NT2/D1 (cell line): Measurements from ENCODE around the gene GPR26.

Experiments
- DNase-seq: peaks from one replicate; pipeline ENCODE4 v3.0.0-alpha.2; 2011; ENCODE audit warnings: low read depth, low spot score
- H3K27me3 ChIP-seq: 2 replicates; pipeline ENCODE4 v1.6.0; 2011; ENCODE audit warnings: mild to moderate bottlenecking; ENCODE audit not compliant: insufficient read length, insufficient read depth
- H3K36me3 ChIP-seq: 2 replicates; pipeline ENCODE4 v1.6.1; 2011; ENCODE audit warnings: mild to moderate bottlenecking, low read length, mixed read lengths; ENCODE audit not compliant: insufficient read depth, insufficient read length
- H3K4me1 ChIP-seq: 2 replicates; pipeline ENCODE4 v1.5.1; 2011; ENCODE audit not compliant: insufficient read depth, insufficient read length
- H3K4me3 ChIP-seq: 2 replicates; pipeline ENCODE4 v1.5.1; 2011; ENCODE audit warnings: low read depth; ENCODE audit not compliant: insufficient read length
- H3K9ac ChIP-seq: 2 replicates; pipeline ENCODE4 v1.6.0; 2011; ENCODE audit warnings: low read depth; ENCODE audit not compliant: insufficient read length
- H3K9me3 ChIP-seq: 2 replicates; pipeline ENCODE4 v1.5.1; 2011; ENCODE audit warnings: mild to moderate bottlenecking, low read length; ENCODE audit not compliant: insufficient read depth
- SUZ12 ChIP-seq: IDR thresholded peaks from 2 replicates; pipeline ENCODE4 v1.6.1; 2011; ENCODE audit not compliant: insufficient read length, insufficient read depth; ENCODE audit errors: extremely low read depth
- YY1 ChIP-seq: IDR thresholded peaks from 2 replicates; pipeline ENCODE4 v1.6.1; 2011; ENCODE audit not compliant: insufficient read length, insufficient read depth
- ZNF274 ChIP-seq: IDR thresholded peaks from 2 replicates; pipeline ENCODE4 v1.6.1; 2011; ENCODE audit warnings: mild to moderate bottlenecking, low read depth, low read length

GPR26 gene

GRCh38 chr10:123666318-123667236, at the start of gene GPR26:
TSS of gene GPR26 (plus strand) at chr10:123666355. CDS start at chr10:123666408, 53 bp downstream.
- Histone ChIP-seq H3K9me3 (no peaks in the 10 kb centered on the region), H3K4me3 (peak within 1 kb of the TSS; percentile 47), H3K4me1 (peaks cover 14% of the 10 kb centered on the region), H3K9ac (peak within 1 kb of the TSS; percentile 47), H3K36me3 (no peaks in the 10 kb centered on the region), H3K27me3 (peaks cover 41% of the 10 kb centered on the region)
- no peak for TF ChIP-seq YY1
- TF ChIP-seq ZNF274, result no peak
- TF ChIP-seq SUZ12, result no peak
- DNase-seq, result no peak

GRCh38 chr10:123618224-123618623, 47.9 kb upstream of the GPR26 start:
- Histone ChIP-seq H3K4me3 (no peak overlapping the region), H3K36me3 (no peaks in the 10 kb centered on the region), H3K4me1 (no peaks in the 10 kb centered on the region), H3K27me3 (peaks cover 2% of the 10 kb centered on the region), H3K9ac (no peak overlapping the region), H3K9me3 (no peaks in the 10 kb centered on the region)
- no peak for TF ChIP-seq SUZ12
- no peak for TF ChIP-seq YY1
- no peak for TF ChIP-seq ZNF274
- DNase-seq, result no peak

- no peaks in the 10 kb centered on the region for H3K4me1 ChIP-seq
- DNase-seq, result no peak
- no peak overlapping the region for H3K4me3 ChIP-seq
- H3K9me3 ChIP-seq, result no peaks in the 10 kb centered on the region
- peaks cover 2% of the 10 kb centered on the region for H3K27me3 ChIP-seq
- no peak overlapping the region for H3K9ac ChIP-seq
- TF ChIP-seq YY1 (no peak), ZNF274 (no peak), SUZ12 (no peak)
- no peaks in the 10 kb centered on the region for H3K36me3 ChIP-seq
These were observed 46.9 kb upstream of the GPR26 start for GRCh38 chr10:123619067-123619855.

- no peak for TF ChIP-seq ZNF274
- TF ChIP-seq SUZ12, result no peak
- no peak for TF ChIP-seq YY1
- Histone ChIP-seq H3K9me3 (no peaks in the 10 kb centered on the region), H3K9ac (no peak overlapping the region), H3K4me1 (no peaks in the 10 kb centered on the region), H3K27me3 (peaks cover 2% of the 10 kb centered on the region), H3K4me3 (no peak overlapping the region), H3K36me3 (no peaks in the 10 kb centered on the region)
- no peak for DNase-seq
These were observed 45.5 kb upstream of the GPR26 start for GRCh38 chr10:123620621-123621020.

GRCh38 chr10:123621492-123621891, 44.7 kb upstream of the GPR26 start:
- Histone ChIP-seq H3K27me3 (peaks cover 2% of the 10 kb centered on the region), H3K4me1 (no peaks in the 10 kb centered on the region), H3K9ac (no peak overlapping the region), H3K9me3 (no peaks in the 10 kb centered on the region), H3K4me3 (no peak overlapping the region), H3K36me3 (no peaks in the 10 kb centered on the region)
- TF ChIP-seq YY1 (no peak), ZNF274 (no peak), SUZ12 (no peak)
- no peak for DNase-seq

- peaks cover 2% of the 10 kb centered on the region for H3K27me3 ChIP-seq
- no peaks in the 10 kb centered on the region for H3K36me3 ChIP-seq
- H3K9me3 ChIP-seq, result no peaks in the 10 kb centered on the region
- no peak overlapping the region for H3K4me3 ChIP-seq
- H3K4me1 ChIP-seq, result no peaks in the 10 kb centered on the region
- no peak for TF ChIP-seq SUZ12
- no peak for TF ChIP-seq YY1
- no peak for TF ChIP-seq ZNF274
- no peak overlapping the region for H3K9ac ChIP-seq
- DNase-seq, result no peak
These were observed 44.2 kb upstream of the GPR26 start for GRCh38 chr10:123621916-123622315.

GRCh38 chr10:123622381-123622780, 43.8 kb upstream of the GPR26 start:
- no peaks in the 10 kb centered on the region for H3K9me3 ChIP-seq
- TF ChIP-seq ZNF274, result no peak
- TF ChIP-seq SUZ12, result no peak
- TF ChIP-seq YY1, result no peak
- no peak for DNase-seq

More at GRCh38 chr10:123622381-123622780, 43.8 kb upstream of the GPR26 start:
- H3K9ac ChIP-seq, result no peak overlapping the region
- H3K4me3 ChIP-seq, result no peak overlapping the region
- no peaks in the 10 kb centered on the region for H3K36me3 ChIP-seq
- peaks cover 2% of the 10 kb centered on the region for H3K27me3 ChIP-seq
- no peaks in the 10 kb centered on the region for H3K4me1 ChIP-seq
